ENCODE results near the gene ADGRL2.
"Not testable (repeated sequence)": the region's sequence is repeated elsewhere in the genome, so short reads cannot be mapped to it uniquely, and the experiment has no call there.

The ADGRL2 gene

DNA sequence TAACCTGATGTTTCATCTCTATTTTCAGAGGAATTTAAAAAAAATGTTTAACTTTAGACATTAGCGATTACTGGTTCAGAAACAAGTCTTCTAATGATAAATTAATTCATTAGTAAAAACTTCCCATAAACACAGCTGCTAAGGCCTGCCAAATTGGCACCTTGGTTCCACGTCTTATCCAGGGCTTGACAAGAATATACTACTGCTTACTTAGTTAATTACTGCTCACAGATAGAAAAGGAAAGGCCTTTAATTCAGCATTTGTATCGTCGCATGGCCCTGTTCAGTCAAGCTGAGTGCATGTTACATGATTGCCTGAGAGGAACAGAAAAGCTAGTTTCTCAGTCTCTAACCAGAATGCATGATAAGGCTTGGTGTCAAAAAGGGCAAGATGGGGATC lies 84.6 kb downstream of the ADGRL2 start:
- no peak for DNase-seq (ENCODE audit: low spot score)
- in situ Hi-C loops (cut with MboI; ENCODE audit: low pct_unique_long_range_greater_than_20kb, low sequenced_read_pairs, unreplicated experiment), result no loop called here
- TF ChIP-seq, protein P1, sequence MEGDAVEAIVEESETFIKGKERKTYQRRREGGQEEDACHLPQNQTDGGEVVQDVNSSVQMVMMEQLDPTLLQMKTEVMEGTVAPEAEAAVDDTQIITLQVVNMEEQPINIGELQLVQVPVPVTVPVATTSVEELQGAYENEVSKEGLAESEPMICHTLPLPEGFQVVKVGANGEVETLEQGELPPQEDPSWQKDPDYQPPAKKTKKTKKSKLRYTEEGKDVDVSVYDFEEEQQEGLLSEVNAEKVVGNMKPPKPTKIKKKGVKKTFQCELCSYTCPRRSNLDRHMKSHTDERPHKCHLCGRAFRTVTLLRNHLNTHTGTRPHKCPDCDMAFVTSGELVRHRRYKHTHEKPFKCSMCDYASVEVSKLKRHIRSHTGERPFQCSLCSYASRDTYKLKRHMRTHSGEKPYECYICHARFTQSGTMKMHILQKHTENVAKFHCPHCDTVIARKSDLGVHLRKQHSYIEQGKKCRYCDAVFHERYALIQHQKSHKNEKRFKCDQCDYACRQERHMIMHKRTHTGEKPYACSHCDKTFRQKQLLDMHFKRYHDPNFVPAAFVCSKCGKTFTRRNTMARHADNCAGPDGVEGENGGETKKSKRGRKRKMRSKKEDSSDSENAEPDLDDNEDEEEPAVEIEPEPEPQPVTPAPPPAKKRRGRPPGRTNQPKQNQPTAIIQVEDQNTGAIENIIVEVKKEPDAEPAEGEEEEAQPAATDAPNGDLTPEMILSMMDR (IDR thresholded peaks at IDR 0.05; ENCODE audit: extremely low read depth, insufficient read depth, missing control alignments), result no peak

GRCh38 chr1:81886292-81886691 lies 85.6 kb downstream of the ADGRL2 start:
- DNase-seq (ENCODE audit: low spot score); in situ Hi-C loops (cut with MboI; ENCODE audit: low pct_unique_long_range_greater_than_20kb, low sequenced_read_pairs, unreplicated experiment): not testable (repeated sequence)

DNA sequence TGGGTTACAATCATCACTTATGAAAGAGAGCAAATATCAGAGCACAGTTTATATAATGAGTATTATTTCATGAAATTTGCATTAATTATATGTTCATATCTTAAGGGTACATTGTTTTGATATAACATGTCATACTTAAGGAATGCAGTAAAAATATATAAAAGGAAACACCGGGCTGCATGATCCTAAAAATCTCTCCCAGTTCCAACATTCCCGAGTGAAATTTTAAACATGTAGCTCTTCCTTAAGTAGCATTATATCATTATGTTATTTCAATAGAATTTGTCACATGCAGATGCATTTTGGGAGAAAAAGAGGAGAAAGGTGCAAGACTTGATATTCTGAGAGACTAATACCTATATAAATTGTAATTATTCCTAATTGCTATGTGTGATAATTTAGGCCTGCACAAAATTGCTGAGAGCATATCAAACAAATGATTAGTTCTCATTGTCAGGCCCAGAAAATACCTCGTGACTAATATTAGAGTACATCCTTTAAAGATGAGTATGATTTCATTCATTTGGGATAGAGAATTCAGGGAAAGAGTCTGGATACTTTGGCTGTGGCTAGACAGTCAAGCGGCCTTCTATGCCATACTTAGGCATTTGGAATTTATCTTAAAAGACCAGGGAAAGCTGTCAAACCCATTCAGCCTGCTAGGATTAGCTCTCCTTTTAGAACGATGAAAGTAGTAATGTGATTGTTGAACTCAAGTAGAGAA lies 86.8 kb downstream of the ADGRL2 start:
- DNase-seq (ENCODE audit: low spot score), result no peak
- in situ Hi-C loops (cut with MboI; ENCODE audit: low pct_unique_long_range_greater_than_20kb, low sequenced_read_pairs, unreplicated experiment), result no loop called here
- TF ChIP-seq, protein P1 (IDR thresholded peaks at IDR 0.05; ENCODE audit: extremely low read depth, insufficient read depth, missing control alignments), result no peak

DNA sequence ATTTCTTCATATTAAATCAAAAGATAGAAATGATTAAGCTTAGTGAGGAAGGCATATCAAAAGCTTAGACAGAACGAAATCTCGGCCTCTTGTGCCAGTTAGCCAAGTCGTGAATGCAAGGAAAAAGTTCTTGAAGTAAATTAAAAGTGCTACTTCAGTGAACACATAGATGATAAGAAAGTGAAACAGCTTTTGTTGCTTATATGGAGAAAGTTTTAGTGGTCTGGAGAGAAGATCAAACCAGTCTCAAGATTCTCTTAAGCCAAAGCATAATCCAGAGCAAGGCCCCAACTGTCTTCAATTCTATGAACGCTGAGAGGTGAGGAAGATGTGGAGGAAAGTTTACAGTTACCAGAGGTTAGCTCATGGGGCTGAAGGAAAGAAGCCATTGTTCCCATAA lies 88.4 kb downstream of the ADGRL2 start:
- DNase-seq (ENCODE audit: low spot score), result no peak
- in situ Hi-C loops (cut with MboI; ENCODE audit: low pct_unique_long_range_greater_than_20kb, low sequenced_read_pairs, unreplicated experiment), result no loop called here
- TF ChIP-seq, protein P1 (IDR thresholded peaks at IDR 0.05; ENCODE audit: extremely low read depth, insufficient read depth, missing control alignments), result no peak

GRCh38 chr1:81894867-81895266 lies 94.1 kb downstream of the ADGRL2 start:
- in situ Hi-C loops (cut with MboI; ENCODE audit: low pct_unique_long_range_greater_than_20kb, low sequenced_read_pairs, unreplicated experiment), result no loop called here
- TF ChIP-seq, protein P1 (IDR thresholded peaks at IDR 0.05; ENCODE audit: extremely low read depth, insufficient read depth, missing control alignments), result no peak
- no peak for DNase-seq (ENCODE audit: low spot score)

DNA sequence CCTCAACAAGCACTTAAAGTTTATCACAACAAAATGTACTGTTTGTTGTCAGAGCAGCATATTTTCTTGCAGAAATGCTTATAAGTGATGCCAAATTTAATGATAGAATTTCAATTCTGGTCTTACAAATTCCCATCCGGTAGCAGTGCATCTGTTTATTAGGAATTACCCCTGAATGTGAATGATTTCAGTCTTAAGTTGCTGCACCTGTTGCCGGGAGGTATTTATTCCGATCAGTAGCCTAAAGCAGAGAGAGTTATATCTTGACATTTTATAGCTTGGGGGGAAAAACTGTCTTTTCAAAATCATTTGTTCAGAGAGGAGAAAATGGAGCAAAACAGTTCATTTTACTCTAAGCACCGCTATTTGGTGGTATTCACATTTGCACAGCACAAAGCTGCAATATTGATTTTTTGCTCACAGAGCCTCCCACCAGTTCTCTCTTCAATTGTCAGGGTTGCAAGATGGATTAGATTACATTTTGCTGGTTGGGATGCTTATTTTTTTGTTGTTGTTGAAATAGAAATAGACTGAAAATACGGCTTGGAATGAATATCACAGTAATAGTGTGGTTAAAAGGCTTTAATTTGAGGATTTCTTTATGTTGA lies 98.6 kb downstream of the ADGRL2 start:
- no peak for DNase-seq (ENCODE audit: low spot score)
- in situ Hi-C loops (cut with MboI; ENCODE audit: low pct_unique_long_range_greater_than_20kb, low sequenced_read_pairs, unreplicated experiment), result no loop called here
- TF ChIP-seq, protein P1 (IDR thresholded peaks at IDR 0.05; ENCODE audit: extremely low read depth, insufficient read depth, missing control alignments), result no peak

GRCh38 chr1:81907575-81907974 lies 106.8 kb downstream of the ADGRL2 start:
- TF ChIP-seq, protein P1 (IDR thresholded peaks at IDR 0.05; ENCODE audit: extremely low read depth, insufficient read depth, missing control alignments), result no peak
- in situ Hi-C loops (cut with MboI; ENCODE audit: low pct_unique_long_range_greater_than_20kb, low sequenced_read_pairs, unreplicated experiment), result no loop called here
- no peak for DNase-seq (ENCODE audit: low spot score)
